Chondrocyte (in vitro differentiated cells): ENCODE data around the gene COX18. TPM values are rescaled to one million over a fixed set of nuclear protein-coding genes. Genes with fewer than 3 reads are reported as not detected.
A peak's percentile ranks its signal among the peaks of the same experiment; 100 is the strongest.

Source experiments
- DNase-seq: peaks from one replicate; pipeline ENCODE4 v3.0.0; 2021; ENCODE audit warnings: mixed read lengths, low spot score
- H3K27ac Mint-ChIP-seq: one replicate; pipeline ENCODE4 v1.8.0; 2021; ENCODE audit warnings: mild to moderate bottlenecking, moderate library complexity, mixed read lengths; ENCODE audit not compliant: unreplicated experiment
- H3K27me3 Mint-ChIP-seq: 2 replicates; pipeline ENCODE4 v1.8.0; 2021; ENCODE audit warnings: low read depth, mixed read lengths
- H3K36me3 Mint-ChIP-seq: 2 replicates; pipeline ENCODE4 v1.8.0; 2021; ENCODE audit warnings: low read depth, mixed read lengths
- H3K4me1 Mint-ChIP-seq: 2 replicates; pipeline ENCODE4 v1.8.0; 2021; ENCODE audit warnings: low read depth, mild to moderate bottlenecking, mixed read lengths
- H3K4me3 Mint-ChIP-seq: one replicate; pipeline ENCODE4 v1.8.0; 2021; ENCODE audit warnings: mild to moderate bottlenecking, moderate library complexity, mixed read lengths; ENCODE audit not compliant: unreplicated experiment
- H3K9me3 Mint-ChIP-seq: 2 replicates; pipeline ENCODE4 v1.8.0; 2021; ENCODE audit warnings: low read depth, mixed read lengths
- total RNA-seq: library from RNA; stranded (reverse); gene quantifications from 3 replicates; pipeline ENCODE4 v1.2.1, GENCODE V29; 2021
- TF ChIP-seq, protein P1 (sequence below): fragments of 200-600 bp; sonication (generic); IDR thresholded peaks from 2 replicates; pipeline ENCODE4 v1.5.0; 2021; ENCODE audit warnings: antibody characterized with exemption, mild to moderate bottlenecking, moderate library complexity

The COX18 gene
- total RNA-seq, 1 donor from 2014 or later: 13.2 TPM

DNA sequence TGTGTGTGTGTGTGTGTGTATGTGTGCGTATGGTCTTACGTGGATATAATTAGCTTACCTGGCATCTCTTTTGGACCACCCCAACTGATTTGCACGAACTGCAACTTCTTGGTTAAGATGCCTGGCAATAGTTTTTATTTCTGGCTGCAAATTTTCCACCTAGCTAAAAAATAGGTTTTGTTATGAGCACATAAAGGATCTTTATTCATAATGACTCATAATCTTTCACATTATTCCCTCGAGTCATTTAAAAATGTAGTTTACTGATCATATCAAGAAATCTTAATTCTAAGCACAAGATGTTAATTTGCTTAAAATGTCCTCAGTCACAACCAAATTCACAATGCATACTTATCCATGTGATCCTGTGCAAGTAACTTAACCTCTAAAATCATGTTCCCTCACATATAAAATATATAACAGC lies 1.5 kb downstream of the COX18 start:
- no peaks in the 10 kb centered on the region for H3K9me3 Mint-ChIP-seq
- peaks cover 6% of the 10 kb centered on the region for H3K36me3 Mint-ChIP-seq
- TF ChIP-seq, protein P1, sequence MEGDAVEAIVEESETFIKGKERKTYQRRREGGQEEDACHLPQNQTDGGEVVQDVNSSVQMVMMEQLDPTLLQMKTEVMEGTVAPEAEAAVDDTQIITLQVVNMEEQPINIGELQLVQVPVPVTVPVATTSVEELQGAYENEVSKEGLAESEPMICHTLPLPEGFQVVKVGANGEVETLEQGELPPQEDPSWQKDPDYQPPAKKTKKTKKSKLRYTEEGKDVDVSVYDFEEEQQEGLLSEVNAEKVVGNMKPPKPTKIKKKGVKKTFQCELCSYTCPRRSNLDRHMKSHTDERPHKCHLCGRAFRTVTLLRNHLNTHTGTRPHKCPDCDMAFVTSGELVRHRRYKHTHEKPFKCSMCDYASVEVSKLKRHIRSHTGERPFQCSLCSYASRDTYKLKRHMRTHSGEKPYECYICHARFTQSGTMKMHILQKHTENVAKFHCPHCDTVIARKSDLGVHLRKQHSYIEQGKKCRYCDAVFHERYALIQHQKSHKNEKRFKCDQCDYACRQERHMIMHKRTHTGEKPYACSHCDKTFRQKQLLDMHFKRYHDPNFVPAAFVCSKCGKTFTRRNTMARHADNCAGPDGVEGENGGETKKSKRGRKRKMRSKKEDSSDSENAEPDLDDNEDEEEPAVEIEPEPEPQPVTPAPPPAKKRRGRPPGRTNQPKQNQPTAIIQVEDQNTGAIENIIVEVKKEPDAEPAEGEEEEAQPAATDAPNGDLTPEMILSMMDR: no peak
- H3K4me3 Mint-ChIP-seq: peak overlapping the region; percentile 87
- DNase-seq: no peak
- H3K27ac Mint-ChIP-seq: peak overlapping the region; percentile 90
- H3K27me3 Mint-ChIP-seq: no peaks in the 10 kb centered on the region
- peaks cover 24% of the 10 kb centered on the region for H3K4me1 Mint-ChIP-seq

DNA sequence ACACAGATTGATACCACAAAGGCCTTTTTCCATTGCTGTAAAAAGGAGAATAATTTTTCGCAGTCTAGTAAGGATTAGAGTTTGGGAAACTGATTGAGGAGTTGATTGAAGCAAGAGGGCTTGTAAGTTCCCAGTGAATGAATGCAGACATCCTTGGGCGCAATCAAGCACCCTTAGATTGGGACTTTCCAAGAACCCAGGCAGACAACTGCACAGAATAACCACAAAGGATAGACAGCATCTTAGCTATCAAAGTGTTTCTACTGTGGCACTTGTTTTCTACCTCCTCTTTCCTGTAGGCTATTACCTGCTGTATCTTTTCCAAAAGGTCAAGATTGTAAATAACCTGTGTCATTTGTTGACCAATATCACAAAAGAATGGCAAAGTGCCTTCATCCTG lies 2.6 kb downstream of the COX18 start:
- peaks cover 24% of the 10 kb centered on the region for H3K4me1 Mint-ChIP-seq
- H3K4me3 Mint-ChIP-seq: no peak overlapping the region
- peak overlapping the region; percentile 8 for H3K27ac Mint-ChIP-seq
- peaks cover 6% of the 10 kb centered on the region for H3K36me3 Mint-ChIP-seq
- TF ChIP-seq, protein P1: no peak
- H3K9me3 Mint-ChIP-seq: no peaks in the 10 kb centered on the region
- no peaks in the 10 kb centered on the region for H3K27me3 Mint-ChIP-seq
- no peak for DNase-seq

DNA sequence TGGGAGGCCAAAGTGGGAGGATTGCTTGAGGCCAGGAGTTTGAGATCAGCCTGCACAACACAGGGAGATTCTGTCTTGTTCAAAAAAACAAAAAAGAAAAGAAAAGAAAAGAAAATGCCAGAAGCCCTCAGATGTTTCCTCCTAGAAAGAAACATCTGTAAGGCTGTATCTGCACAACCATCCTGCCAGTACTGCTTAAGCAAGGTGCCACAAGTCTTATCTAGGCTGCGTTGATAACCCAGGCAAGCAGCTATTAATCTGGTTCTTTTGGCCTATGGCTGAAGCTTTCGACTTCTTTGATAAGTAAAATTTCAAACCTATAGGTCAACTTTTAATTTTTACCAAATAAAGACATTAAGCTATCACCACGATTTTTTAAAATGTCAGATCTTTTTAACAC lies 3.1 kb downstream of the COX18 start:
- Mint-ChIP-seq H3K9me3 (no peaks in the 10 kb centered on the region), H3K4me3 (no peak overlapping the region), H3K27ac (no peak overlapping the region), H3K4me1 (peaks cover 24% of the 10 kb centered on the region), H3K36me3 (peaks cover 6% of the 10 kb centered on the region), H3K27me3 (no peaks in the 10 kb centered on the region)
- TF ChIP-seq, protein P1: no peak
- no peak for DNase-seq

DNA sequence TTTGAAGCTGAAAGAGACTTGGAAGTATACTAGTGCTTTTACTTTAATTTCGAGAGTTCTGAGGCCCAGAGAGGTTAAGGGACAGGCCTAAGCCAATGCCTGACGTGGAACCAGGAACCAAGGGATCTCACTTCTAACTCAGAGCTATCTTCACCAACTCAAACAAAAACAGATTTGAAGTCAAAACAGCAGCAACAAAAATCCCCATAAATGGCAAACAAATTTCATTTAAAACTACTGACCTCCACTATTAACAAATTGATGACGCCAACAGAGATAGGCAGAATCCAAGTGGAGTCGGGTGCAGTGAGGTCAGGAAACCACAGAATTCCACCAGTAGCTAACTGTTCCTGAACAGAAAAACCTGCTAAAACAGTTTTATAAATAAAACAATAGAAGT lies 5.0 kb downstream of the COX18 start:
- Mint-ChIP-seq H3K27ac (no peak overlapping the region), H3K4me1 (peaks cover 18% of the 10 kb centered on the region), H3K9me3 (no peaks in the 10 kb centered on the region), H3K4me3 (no peak overlapping the region), H3K27me3 (no peaks in the 10 kb centered on the region), H3K36me3 (peaks cover 10% of the 10 kb centered on the region)
- TF ChIP-seq, protein P1: no peak
- no peak for DNase-seq

DNA sequence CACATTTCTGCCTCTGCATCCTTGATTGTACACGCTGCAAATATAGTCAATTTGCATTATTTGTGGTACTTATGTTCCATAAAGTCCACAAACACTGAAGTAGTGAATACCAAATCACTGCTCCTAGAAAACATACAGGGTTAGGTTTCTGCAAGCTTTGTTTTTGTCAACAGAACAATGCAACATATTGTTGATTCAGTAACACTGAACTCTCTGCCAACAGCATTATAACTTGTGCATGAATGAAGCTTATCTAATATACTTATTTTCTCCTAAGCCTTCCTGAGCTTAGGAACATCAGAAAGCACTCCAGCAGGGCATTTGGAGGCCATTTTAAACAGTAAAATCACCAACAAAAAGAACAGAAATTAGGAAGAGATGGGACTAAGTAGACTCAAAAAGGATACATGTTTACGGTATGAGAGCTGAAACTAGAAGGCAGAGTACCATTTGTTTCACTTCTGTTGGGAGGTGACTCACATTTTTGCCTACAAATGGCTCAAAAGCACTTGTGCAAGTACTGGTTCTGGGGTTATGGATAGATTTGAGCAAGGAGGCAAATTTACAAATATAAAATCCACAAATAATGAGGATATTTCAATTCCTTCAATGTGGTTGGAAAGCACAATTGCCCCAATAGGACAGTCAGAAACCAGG lies 14.1 kb downstream of the COX18 start:
- H3K27ac Mint-ChIP-seq: no peak overlapping the region
- no peak for DNase-seq
- no peaks in the 10 kb centered on the region for H3K27me3 Mint-ChIP-seq
- peaks cover 28% of the 10 kb centered on the region for H3K4me1 Mint-ChIP-seq
- no peaks in the 10 kb centered on the region for H3K9me3 Mint-ChIP-seq
- peaks cover 16% of the 10 kb centered on the region for H3K36me3 Mint-ChIP-seq
- H3K4me3 Mint-ChIP-seq: no peak overlapping the region
- TF ChIP-seq, protein P1: no peak
